Liver (tissue), 9 donors: ENCODE data around the gene ATP5MC2. TPM values are rescaled to one million over a fixed set of nuclear protein-coding genes. Genes with fewer than 3 reads are reported as not detected.

Experiments used
- DNase-seq: peaks from one replicate; pipeline ENCODE4 v3.0.0-alpha.2; 2017; ENCODE audit warnings: low spot score
- H3K27ac ChIP-seq, 2 donors: one replicate each; pipeline ENCODE4 v1.7.0; 2013; ENCODE audit warnings: inconsistent platforms in 2 of 2, low read length in 2 of 2, control low read depth in 1 of 2, low read depth in 1 of 2, mild to moderate bottlenecking in 1 of 2
- H3K27me3 ChIP-seq, 4 donors: one replicate each; pipeline versions ENCODE4 v1.6.1 to v1.7.0; 2013; ENCODE audit warnings: low read length in 3 of 4, inconsistent platforms in 1 of 4, mild to moderate bottlenecking in 1 of 4, moderate library complexity in 1 of 4; ENCODE audit not compliant: control insufficient read depth in 4 of 4, insufficient read depth in 4 of 4
- H3K36me3 ChIP-seq, 4 donors: one replicate each; pipeline versions ENCODE4 v1.6.1 to v1.7.0; 2013; ENCODE audit warnings: low read length in 3 of 4, mild to moderate bottlenecking in 3 of 4, low read depth in 1 of 4, moderate library complexity in 1 of 4; ENCODE audit not compliant: control insufficient read depth in 4 of 4, insufficient read depth in 3 of 4
- H3K4me1 ChIP-seq, 4 donors: one replicate each; pipeline versions ENCODE4 v1.6.1 to v1.7.0; 2013; ENCODE audit warnings: low read length in 3 of 4, mild to moderate bottlenecking in 3 of 4, moderate library complexity in 1 of 4; ENCODE audit not compliant: control insufficient read depth in 4 of 4, insufficient read depth in 4 of 4
- H3K4me3 ChIP-seq, 3 donors: one replicate each; pipeline versions ENCODE4 v1.6.1 to v1.7.0; 2013; ENCODE audit warnings: low read length in 3 of 3, control low read depth in 1 of 3, low read depth in 1 of 3, mild to moderate bottlenecking in 1 of 3
- H3K9ac ChIP-seq, 2 donors: one replicate each; pipeline ENCODE4 v1.7.0; 2013; ENCODE audit warnings: low read length in 2 of 2, mild to moderate bottlenecking in 2 of 2, moderate library complexity in 2 of 2, control low read depth in 1 of 2, low read depth in 1 of 2
- H3K9me3 ChIP-seq, 4 donors: one replicate each; pipeline versions ENCODE4 v1.6.1 to v1.7.0; 2013; ENCODE audit warnings: low read length in 3 of 4; ENCODE audit not compliant: control insufficient read depth in 4 of 4
- FOXA2 ChIP-seq: IDR thresholded peaks from 2 replicates; pipeline ENCODE4 v1.6.1; 2016; ENCODE audit warnings: antibody characterized with exemption
- GABPA ChIP-seq, 2 donors: IDR thresholded peaks in 1 of 2; conservative IDR thresholded peaks in 1 of 2; 2 replicates each; pipeline ENCODE4 v1.6.1; 2016; ENCODE audit warnings: antibody characterized with exemption in 2 of 2, mild to moderate bottlenecking in 1 of 2, moderate library complexity in 1 of 2
- HNF4A ChIP-seq, 2 donors: conservative IDR thresholded peaks; 2 replicates each; pipeline ENCODE4 v1.6.1; 2016; ENCODE audit warnings: antibody characterized with exemption in 2 of 2, mild to moderate bottlenecking in 2 of 2
- JUND ChIP-seq, 2 donors: IDR thresholded peaks; 2 replicates each; pipeline ENCODE4 v1.6.1; 2016; ENCODE audit warnings: antibody characterized with exemption in 2 of 2
- NR2F2 ChIP-seq: IDR thresholded peaks from 2 replicates; pipeline ENCODE4 v1.6.1; 2016; ENCODE audit warnings: antibody characterized with exemption
- RXRA ChIP-seq, 2 donors: IDR thresholded peaks; 2 replicates each; pipeline ENCODE4 v1.6.1; 2017 to 2018; ENCODE audit warnings: antibody characterized with exemption in 2 of 2, mild to moderate bottlenecking in 1 of 2
- SP1 ChIP-seq: IDR thresholded peaks from 2 replicates; pipeline ENCODE4 v1.6.1; 2018; ENCODE audit warnings: antibody characterized with exemption, mild to moderate bottlenecking
- YY1 ChIP-seq: IDR thresholded peaks from 2 replicates; pipeline ENCODE4 v1.6.1; 2016; ENCODE audit warnings: antibody characterized with exemption, mild to moderate bottlenecking
- WGBS: extraction: QIAGEN DNeasy Blood & Tissue Kit; methylation state at CpG from one replicate; pipeline ENCODE4 v1.1.7; 2013; 5-methylcytosine and 5-hydroxymethylcytosine counted together
- polyA plus RNA-seq, 2 donors: library from polyadenylated mRNA; stranded (reverse) in 1 of 2; unstranded in 1 of 2; fragments of 200-250 nt in 1 of 2; fragments of >200 nt in 1 of 2; fragmentation: Nextera tagmentation in 1 of 2; extraction: Ambion mirVana in 1 of 2; gene quantifications; one replicate each; pipeline versions ENCODE4 v1.2.1 to v1.2.3, GENCODE V29; 2013 to 2015
- total RNA-seq, 2 donors: library from RNA; depleted of rRNA; stranded (reverse); fragments of >200 nt; gene quantifications; one replicate each; pipeline ENCODE4 v1.2.3, GENCODE V29; 2014
- TF ChIP-seq, protein P1 (sequence below): IDR thresholded peaks from 2 replicates; pipeline ENCODE4 v1.6.1; 2016; ENCODE audit warnings: antibody characterized with exemption
- TF ChIP-seq, protein P2 (sequence below): fragments of 150-350 bp; IDR thresholded peaks from 2 replicates; pipeline ENCODE4 v1.5.1; 2017; ENCODE audit warnings: improper control_type of control experiment, low read depth, low read length; ENCODE audit not compliant: missing input control
- TF ChIP-seq, protein P3 (sequence below): IDR thresholded peaks from 2 replicates; pipeline ENCODE4 v1.6.1; 2016; ENCODE audit warnings: antibody characterized with exemption
- donor health status: healthy.
- donor health status: healthy.
- donor health status: healthy.
- donor health status: healthy.
- donor health status: healthy.

The ATP5MC2 gene
- total and polyA plus RNA-seq, 4 donors = 57.0 to 294 (median 171) TPM

DNA sequence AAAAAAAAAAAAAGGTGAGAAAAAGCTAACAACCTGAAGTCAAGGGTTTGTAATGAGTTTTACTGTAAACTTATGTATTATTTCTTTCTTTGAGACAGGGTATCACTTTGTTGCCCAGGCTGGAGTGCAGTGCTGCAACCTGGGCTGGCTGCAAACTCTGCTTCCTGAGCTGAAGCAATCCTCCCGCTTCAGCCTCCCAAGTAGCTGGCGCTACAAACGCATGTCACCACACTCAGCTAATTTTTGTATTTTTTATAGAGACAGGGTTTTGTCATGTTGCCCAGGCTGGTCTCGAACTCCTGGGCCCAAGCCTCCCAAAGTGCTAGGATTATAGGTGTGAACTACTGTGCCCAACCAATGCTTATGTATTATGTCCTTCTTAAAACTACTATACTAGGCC is 58.9 kb downstream of the ATP5MC2 start:
- Histone ChIP-seq H3K9ac (no peak overlapping the region), H3K27me3 (no peaks in the 10 kb centered on the region), H3K4me1 (peaks cover 0 to 15% (median 10%) of the 10 kb centered on the region in 4 donors), H3K4me3 (no peak overlapping the region), H3K27ac (no peak overlapping the region), H3K9me3 (no peaks in the 10 kb centered on the region), H3K36me3 (peaks cover 0 to 3% (median 0%) of the 10 kb centered on the region in 4 donors)
- TF ChIP-seq HNF4A (conservative IDR thresholded peaks at IDR 0.05) (no peak), JUND (IDR thresholded peaks at IDR 0.05) (no peak), NR2F2 (no peak), RXRA (IDR thresholded peaks at IDR 0.05) (no peak), YY1 (no peak), SP1 (no peak), FOXA2 (no peak), GABPA (IDR thresholded peaks at IDR 0.05 in 1 of 2, conservative IDR thresholded peaks at IDR 0.05 in 1 of 2) (no peak)
- TF ChIP-seq, protein P1, sequence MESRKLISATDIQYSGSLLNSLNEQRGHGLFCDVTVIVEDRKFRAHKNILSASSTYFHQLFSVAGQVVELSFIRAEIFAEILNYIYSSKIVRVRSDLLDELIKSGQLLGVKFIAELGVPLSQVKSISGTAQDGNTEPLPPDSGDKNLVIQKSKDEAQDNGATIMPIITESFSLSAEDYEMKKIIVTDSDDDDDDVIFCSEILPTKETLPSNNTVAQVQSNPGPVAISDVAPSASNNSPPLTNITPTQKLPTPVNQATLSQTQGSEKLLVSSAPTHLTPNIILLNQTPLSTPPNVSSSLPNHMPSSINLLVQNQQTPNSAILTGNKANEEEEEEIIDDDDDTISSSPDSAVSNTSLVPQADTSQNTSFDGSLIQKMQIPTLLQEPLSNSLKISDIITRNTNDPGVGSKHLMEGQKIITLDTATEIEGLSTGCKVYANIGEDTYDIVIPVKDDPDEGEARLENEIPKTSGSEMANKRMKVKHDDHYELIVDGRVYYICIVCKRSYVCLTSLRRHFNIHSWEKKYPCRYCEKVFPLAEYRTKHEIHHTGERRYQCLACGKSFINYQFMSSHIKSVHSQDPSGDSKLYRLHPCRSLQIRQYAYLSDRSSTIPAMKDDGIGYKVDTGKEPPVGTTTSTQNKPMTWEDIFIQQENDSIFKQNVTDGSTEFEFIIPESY = no peak
- TF ChIP-seq, protein P2, sequence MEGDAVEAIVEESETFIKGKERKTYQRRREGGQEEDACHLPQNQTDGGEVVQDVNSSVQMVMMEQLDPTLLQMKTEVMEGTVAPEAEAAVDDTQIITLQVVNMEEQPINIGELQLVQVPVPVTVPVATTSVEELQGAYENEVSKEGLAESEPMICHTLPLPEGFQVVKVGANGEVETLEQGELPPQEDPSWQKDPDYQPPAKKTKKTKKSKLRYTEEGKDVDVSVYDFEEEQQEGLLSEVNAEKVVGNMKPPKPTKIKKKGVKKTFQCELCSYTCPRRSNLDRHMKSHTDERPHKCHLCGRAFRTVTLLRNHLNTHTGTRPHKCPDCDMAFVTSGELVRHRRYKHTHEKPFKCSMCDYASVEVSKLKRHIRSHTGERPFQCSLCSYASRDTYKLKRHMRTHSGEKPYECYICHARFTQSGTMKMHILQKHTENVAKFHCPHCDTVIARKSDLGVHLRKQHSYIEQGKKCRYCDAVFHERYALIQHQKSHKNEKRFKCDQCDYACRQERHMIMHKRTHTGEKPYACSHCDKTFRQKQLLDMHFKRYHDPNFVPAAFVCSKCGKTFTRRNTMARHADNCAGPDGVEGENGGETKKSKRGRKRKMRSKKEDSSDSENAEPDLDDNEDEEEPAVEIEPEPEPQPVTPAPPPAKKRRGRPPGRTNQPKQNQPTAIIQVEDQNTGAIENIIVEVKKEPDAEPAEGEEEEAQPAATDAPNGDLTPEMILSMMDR = no peak
- TF ChIP-seq, protein P3, sequence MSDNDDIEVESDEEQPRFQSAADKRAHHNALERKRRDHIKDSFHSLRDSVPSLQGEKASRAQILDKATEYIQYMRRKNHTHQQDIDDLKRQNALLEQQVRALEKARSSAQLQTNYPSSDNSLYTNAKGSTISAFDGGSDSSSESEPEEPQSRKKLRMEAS = no peak
- 81% methylated on average over 4 of the region's 4 CpGs for WGBS
- DNase-seq = no peak

Other genes with a start within 250 kb of the ATP5MC2 start
- 10 to 100 TPM; 18.2 to 21.3 TPM for gene PRR13, start 234.3 kb downstream of the ATP5MC2 start, total RNA-seq
- gene PRR13, start 234.3 kb downstream of the ATP5MC2 start, polyA plus RNA-seq = 100 to 1,000 TPM; 101 to 107 TPM
- 100 to 1,000 TPM; 224 to 377 TPM for gene PCBP2, start 224.0 kb downstream of the ATP5MC2 start, total RNA-seq
- 100 to 1,000 TPM; 130 to 222 TPM for gene PCBP2, start 224.0 kb downstream of the ATP5MC2 start, polyA plus RNA-seq
- gene MAP3K12, start 176.6 kb downstream of the ATP5MC2 start, total RNA-seq = 1 to 10 TPM; 1.5 to 2.4 TPM
- 1 to 10 TPM in 1 of 2 donors, under 1 TPM in 1; 0.53 to 1.4 TPM for gene MAP3K12, start 176.6 kb downstream of the ATP5MC2 start, polyA plus RNA-seq
- 10 to 100 TPM; 18.7 to 22.0 TPM for gene TARBP2, start 174.8 kb downstream of the ATP5MC2 start, total RNA-seq
- gene TARBP2, start 174.8 kb downstream of the ATP5MC2 start, polyA plus RNA-seq = 10 to 100 TPM; 15.7 to 18.1 TPM
- not detected for gene NPFF, start 168.6 kb downstream of the ATP5MC2 start, total RNA-seq
- gene NPFF, start 168.6 kb downstream of the ATP5MC2 start, polyA plus RNA-seq = not detected
- gene ATF7, start 49.7 kb downstream of the ATP5MC2 start, total RNA-seq = 10 to 100 TPM in 1 of 2 donors, 1 to 10 TPM in 1; 5.3 to 14.5 TPM
- 10 to 100 TPM in 1 of 2 donors, 1 to 10 TPM in 1; 5.6 to 14.1 TPM for gene ATF7, start 49.7 kb downstream of the ATP5MC2 start, polyA plus RNA-seq
- gene CALCOCO1, start 51.4 kb upstream of the ATP5MC2 start, total RNA-seq = 10 to 100 TPM; 61.2 to 67.4 TPM
- 10 to 100 TPM; 24.4 to 25.2 TPM for gene CALCOCO1, start 51.4 kb upstream of the ATP5MC2 start, polyA plus RNA-seq
- not detected for gene CISTR, start 75.9 kb upstream of the ATP5MC2 start, total RNA-seq
- gene CISTR, start 75.9 kb upstream of the ATP5MC2 start, polyA plus RNA-seq = not detected